ENCODE results near the gene TEAD1. TPM values are rescaled to one million over a fixed set of nuclear protein-coding genes. Genes with fewer than 3 reads are reported as not detected.
"Not testable (repeated sequence)": the region's sequence is repeated elsewhere in the genome, so short reads cannot be mapped to it uniquely, and the experiment has no call there.

Gene TEAD1
- polyA plus RNA-seq, 1 experiment, result 79.2 TPM

DNA sequence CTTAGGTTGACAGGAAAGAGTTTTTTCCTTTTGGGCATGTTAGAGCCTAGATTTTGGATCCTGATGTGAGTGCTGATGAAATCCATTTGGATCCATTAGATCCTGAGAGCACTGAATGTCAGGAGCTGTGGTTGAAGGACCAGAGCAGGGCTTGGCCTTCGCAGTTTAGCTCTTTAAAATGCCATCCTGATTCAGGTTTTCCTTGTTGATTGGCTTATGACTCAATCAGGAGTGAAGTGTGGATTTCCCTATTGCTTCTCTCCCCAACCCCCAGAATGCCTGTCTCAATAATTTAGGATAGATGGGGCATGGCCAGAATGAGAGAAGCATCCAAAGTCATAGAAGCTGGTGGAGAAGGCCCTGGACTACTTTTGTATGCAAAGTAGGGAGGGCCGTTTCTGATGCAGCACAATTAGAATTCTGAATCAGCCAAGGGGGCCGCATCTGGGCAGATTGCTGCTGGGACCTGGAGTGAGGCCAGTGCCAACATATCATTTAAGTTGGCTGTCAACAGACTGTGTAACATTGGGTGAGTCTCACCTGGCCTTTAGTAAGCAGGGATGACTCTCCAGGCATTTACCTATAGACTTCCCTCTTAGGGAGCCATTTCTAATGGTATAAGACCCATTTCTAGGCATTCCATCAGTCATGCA is 80.5 kb downstream of the TEAD1 start:
- Histone ChIP-seq H3K4me3 (ENCODE audit: low read depth, low read length) (no peak overlapping the region), H3K27me3 (ENCODE audit: control insufficient read depth, insufficient read depth, low read length) (no peaks in the 10 kb centered on the region), H3K36me3 (ENCODE audit: control insufficient read depth, insufficient read depth, low read length) (peaks cover 2% of the 10 kb centered on the region; the same call in 1 of the 2 replicates)
- TF ChIP-seq, protein P1, sequence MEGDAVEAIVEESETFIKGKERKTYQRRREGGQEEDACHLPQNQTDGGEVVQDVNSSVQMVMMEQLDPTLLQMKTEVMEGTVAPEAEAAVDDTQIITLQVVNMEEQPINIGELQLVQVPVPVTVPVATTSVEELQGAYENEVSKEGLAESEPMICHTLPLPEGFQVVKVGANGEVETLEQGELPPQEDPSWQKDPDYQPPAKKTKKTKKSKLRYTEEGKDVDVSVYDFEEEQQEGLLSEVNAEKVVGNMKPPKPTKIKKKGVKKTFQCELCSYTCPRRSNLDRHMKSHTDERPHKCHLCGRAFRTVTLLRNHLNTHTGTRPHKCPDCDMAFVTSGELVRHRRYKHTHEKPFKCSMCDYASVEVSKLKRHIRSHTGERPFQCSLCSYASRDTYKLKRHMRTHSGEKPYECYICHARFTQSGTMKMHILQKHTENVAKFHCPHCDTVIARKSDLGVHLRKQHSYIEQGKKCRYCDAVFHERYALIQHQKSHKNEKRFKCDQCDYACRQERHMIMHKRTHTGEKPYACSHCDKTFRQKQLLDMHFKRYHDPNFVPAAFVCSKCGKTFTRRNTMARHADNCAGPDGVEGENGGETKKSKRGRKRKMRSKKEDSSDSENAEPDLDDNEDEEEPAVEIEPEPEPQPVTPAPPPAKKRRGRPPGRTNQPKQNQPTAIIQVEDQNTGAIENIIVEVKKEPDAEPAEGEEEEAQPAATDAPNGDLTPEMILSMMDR (IDR thresholded peaks at IDR 0.05; ENCODE audit: insufficient read depth, low read depth, low read length), result no peak
- no peak for DNase-seq (ENCODE audit: low read depth)
- ChIA-PET CTCF (no interaction called here), POLR2A (no interaction called here)

DNA sequence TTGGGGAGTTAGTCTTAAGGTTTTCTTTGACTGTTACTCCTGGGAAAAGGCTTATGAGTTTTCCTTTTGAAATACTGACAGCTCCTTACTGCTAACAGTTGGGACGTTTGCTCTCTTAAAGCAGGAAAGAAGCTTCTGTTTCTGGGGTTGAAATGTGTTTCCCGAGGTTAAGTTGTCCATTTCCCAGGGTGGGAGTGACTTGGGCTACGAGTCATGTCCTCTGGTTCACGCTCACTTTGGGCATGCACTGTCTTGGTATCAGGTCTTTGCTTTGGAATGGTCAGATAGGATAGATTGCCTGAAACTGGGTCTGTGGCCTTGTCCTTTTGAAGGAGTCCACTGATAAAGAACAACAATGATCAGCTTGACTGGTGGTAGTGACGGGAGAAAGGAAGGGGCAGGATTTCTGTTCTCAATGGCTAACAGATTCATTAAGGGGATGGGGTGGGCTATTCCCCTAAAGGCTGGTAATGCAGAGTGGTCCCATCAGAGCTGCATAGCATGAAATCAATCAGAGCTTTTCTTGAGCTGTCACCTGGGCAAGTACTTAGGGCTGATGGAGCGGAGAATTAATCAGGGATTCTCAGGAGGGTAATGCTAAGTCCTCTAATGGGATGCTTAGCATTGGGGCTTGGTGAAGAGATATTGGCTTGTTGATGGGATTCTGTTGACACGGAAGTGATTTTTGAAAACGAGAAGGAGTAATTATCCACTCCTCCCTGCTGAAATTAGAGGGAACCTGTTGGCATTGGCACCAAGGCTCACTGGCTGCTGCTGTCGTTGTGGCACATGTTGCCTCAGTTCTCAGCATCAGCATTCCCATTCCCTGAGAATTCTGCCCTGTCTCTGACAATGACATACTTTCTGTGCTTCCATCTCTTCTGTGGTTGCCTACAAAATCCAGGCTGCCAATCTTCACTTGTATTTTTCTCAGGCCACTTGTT is 81.6 kb downstream of the TEAD1 start:
- DNase-seq (ENCODE audit: low read depth), result no peak
- ChIA-PET POLR2A (no interaction called here), CTCF (no interaction called here)
- TF ChIP-seq, protein P1 (IDR thresholded peaks at IDR 0.05; ENCODE audit: insufficient read depth, low read depth, low read length), result no peak
- H3K27me3 ChIP-seq (ENCODE audit: control insufficient read depth, insufficient read depth, low read length), result no peaks in the 10 kb centered on the region
- H3K4me3 ChIP-seq (ENCODE audit: low read depth, low read length), result no peak overlapping the region
- H3K36me3 ChIP-seq (ENCODE audit: control insufficient read depth, insufficient read depth, low read length), result no peaks in the 10 kb centered on the region

DNA sequence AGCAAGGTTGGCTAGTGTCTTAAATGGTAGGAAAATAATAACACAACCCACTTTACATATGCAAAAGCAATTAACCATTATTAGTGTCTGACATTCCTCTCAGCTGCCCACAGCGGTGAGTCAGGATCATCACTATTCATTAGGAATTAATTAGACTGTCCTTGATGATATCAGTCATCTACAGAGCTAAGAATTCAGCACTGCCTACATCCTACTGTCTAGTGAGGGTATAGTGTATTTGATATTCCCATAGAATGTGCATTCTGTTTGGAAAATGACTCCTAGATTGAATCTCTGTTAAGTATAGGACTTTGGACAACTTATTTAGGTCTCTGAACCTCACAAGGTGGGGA is 82.2 kb downstream of the TEAD1 start:
- ChIA-PET CTCF (no interaction called here), POLR2A (no interaction called here)
- Histone ChIP-seq H3K36me3 (ENCODE audit: control insufficient read depth, insufficient read depth, low read length) (no peaks in the 10 kb centered on the region), H3K27me3 (ENCODE audit: control insufficient read depth, insufficient read depth, low read length) (no peaks in the 10 kb centered on the region), H3K4me3 (ENCODE audit: low read depth, low read length) (no peak overlapping the region)
- TF ChIP-seq, protein P1 (IDR thresholded peaks at IDR 0.05; ENCODE audit: insufficient read depth, low read depth, low read length), result no peak
- DNase-seq (ENCODE audit: low read depth), result no peak

- POLR2A ChIA-PET, result no interaction called here
- no peak for DNase-seq (ENCODE audit: low read depth)
- TF ChIP-seq, protein P1 (IDR thresholded peaks at IDR 0.05; ENCODE audit: insufficient read depth, low read depth, low read length), result no peak
- Histone ChIP-seq H3K36me3 (ENCODE audit: control insufficient read depth, insufficient read depth, low read length) (no peaks in the 10 kb centered on the region), H3K27me3 (ENCODE audit: control insufficient read depth, insufficient read depth, low read length) (no peaks in the 10 kb centered on the region), H3K4me3 (ENCODE audit: low read depth, low read length) (no peak overlapping the region)
- CTCF ChIA-PET, result interaction anchor here (1.0 kb wide), 1 partner anchor 9 kb away, joined by 3 read pairs; no protein-coding TSS in a partner anchor
Measured at GRCh38 chr11:12756867-12757266, 82.6 kb downstream of the TEAD1 start.

DNA sequence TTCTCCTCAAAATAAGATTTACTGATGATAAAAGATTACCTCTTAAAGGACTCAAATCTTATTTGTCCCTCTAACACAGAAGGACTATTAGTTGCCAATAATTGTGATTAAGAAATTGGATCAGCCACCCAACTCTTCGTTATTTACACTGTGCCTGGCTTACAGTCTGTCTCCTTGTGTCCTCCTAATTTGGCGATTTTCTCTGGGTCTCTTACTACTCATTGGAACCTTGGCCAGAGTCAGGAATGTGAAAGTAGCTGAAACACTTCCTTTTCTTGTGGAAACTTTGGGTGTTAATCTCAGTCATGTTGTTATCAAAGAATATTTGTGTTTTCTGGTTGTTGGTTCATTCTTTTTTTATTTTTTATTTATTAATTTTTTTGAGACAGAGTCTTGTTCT is 83.2 kb downstream of the TEAD1 start:
- CTCF ChIA-PET, result interaction anchor here (1.0 kb wide), 1 partner anchor 8 kb away, joined by 3 read pairs; no protein-coding TSS in a partner anchor
- H3K27me3 ChIP-seq (ENCODE audit: control insufficient read depth, insufficient read depth, low read length), result no peaks in the 10 kb centered on the region
- POLR2A ChIA-PET, result no interaction called here
- TF ChIP-seq, protein P1 (IDR thresholded peaks at IDR 0.05; ENCODE audit: insufficient read depth, low read depth, low read length), result no peak
- no peaks in the 10 kb centered on the region for H3K36me3 ChIP-seq (ENCODE audit: control insufficient read depth, insufficient read depth, low read length)
- no peak for DNase-seq (ENCODE audit: low read depth)
- no peak overlapping the region for H3K4me3 ChIP-seq (ENCODE audit: low read depth, low read length)

DNA sequence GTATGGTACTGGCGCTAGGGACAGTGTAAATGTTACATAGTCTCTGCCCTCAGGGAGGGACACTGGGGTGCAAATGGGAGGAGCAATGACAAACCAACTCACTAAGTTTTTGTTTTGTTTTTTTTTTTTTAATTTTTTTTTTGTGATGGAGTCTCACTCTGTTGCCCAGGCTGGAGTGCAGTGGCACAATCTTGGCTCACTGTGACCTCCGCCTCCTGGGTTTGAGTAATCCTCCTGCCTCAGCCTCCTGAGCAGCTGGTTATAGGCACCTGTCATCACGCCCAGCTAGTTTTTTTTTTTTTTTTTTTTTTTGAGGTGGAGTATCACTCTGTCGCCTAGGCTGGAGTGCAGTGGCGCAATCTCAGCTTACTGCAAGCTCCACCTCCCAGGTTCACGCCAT is 83.9 kb downstream of the TEAD1 start:
- POLR2A ChIA-PET; H3K27me3 ChIP-seq (ENCODE audit: control insufficient read depth, insufficient read depth, low read length); DNase-seq (ENCODE audit: low read depth); H3K36me3 ChIP-seq (ENCODE audit: control insufficient read depth, insufficient read depth, low read length); H3K4me3 ChIP-seq (ENCODE audit: low read depth, low read length): not testable (repeated sequence)
- CTCF ChIA-PET, result interaction anchor here (0.6 to 1.0 kb wide), 2 partner anchors 8 to 93 kb away, joined by 3 read pairs; no protein-coding TSS in a partner anchor

Measured in BJ (cell line).